DOHH2 (cell line): ENCODE measurements around the gene ACAN.

Experiments used
- H3F3A ChIP-seq: fragments of 200-600 bp; sonication (generic), shearing (Covaris generic); 2 replicates; pipeline ENCODE4 v1.6.0; 2016; ENCODE audit warnings: antibody characterized with exemption, mild to moderate bottlenecking; ENCODE audit not compliant: control insufficient read depth, insufficient read depth
- H3K27ac ChIP-seq: fragments of 200-600 bp; sonication (generic); 2 replicates; pipeline ENCODE4 v1.5.1; 2014; ENCODE audit warnings: low read depth, mild to moderate bottlenecking, low read length, moderate library complexity
- H3K27me3 ChIP-seq: fragments of 200-600 bp; sonication (generic); 2 replicates; pipeline ENCODE4 v1.6.1; 2014; ENCODE audit warnings: mild to moderate bottlenecking, low read length, mixed read lengths; ENCODE audit not compliant: control insufficient read depth
- H3K36me3 ChIP-seq: fragments of 200-600 bp; sonication (generic); 2 replicates; pipeline ENCODE4 v1.6.1; 2014; ENCODE audit warnings: mild to moderate bottlenecking, low read length, moderate library complexity, mixed read lengths; ENCODE audit not compliant: control insufficient read depth
- H3K4me1 ChIP-seq: fragments of 200-600 bp; sonication (generic); 2 replicates; pipeline ENCODE4 v1.6.1; 2014; ENCODE audit warnings: mild to moderate bottlenecking, low read length, mixed read lengths; ENCODE audit not compliant: control insufficient read depth
- H3K4me2 ChIP-seq: fragments of 200-600 bp; sonication (generic); 2 replicates; pipeline ENCODE4 v1.6.0; 2014; ENCODE audit warnings: mild to moderate bottlenecking, low read length, moderate library complexity
- H3K4me3 ChIP-seq: fragments of 200-600 bp; sonication (generic); 2 replicates; pipeline ENCODE4 v1.5.1; 2014; ENCODE audit warnings: mild to moderate bottlenecking, low read length, mixed read lengths
- H3K79me2 ChIP-seq: fragments of 200-600 bp; sonication (generic); 2 replicates; pipeline ENCODE4 v1.6.1; 2014; ENCODE audit warnings: mild to moderate bottlenecking, low read length, mixed read lengths; ENCODE audit not compliant: control insufficient read depth
- H3K9me2 ChIP-seq: fragments of 200-600 bp; sonication (generic); replicated peaks from 2 replicates; pipeline ENCODE4 v1.6.1; 2014; ENCODE audit warnings: mild to moderate bottlenecking, low read length, mixed read lengths; ENCODE audit not compliant: control insufficient read depth
- H3K9me3 ChIP-seq: fragments of 200-600 bp; sonication (generic); 2 replicates; pipeline ENCODE4 v1.6.1; 2014; ENCODE audit warnings: antibody characterized with exemption, low read length, mixed read lengths; ENCODE audit not compliant: control insufficient read depth, insufficient read depth
- H4K20me1 ChIP-seq: fragments of 200-600 bp; sonication (generic); 2 replicates; pipeline ENCODE4 v1.6.0; 2014; ENCODE audit warnings: low read depth, mild to moderate bottlenecking, antibody characterized with exemption, low read length, moderate library complexity; ENCODE audit not compliant: control insufficient read depth, insufficient read depth
- CTCF ChIP-seq: fragments of 200-600 bp; sonication (generic); IDR thresholded peaks from one replicate; pipeline ENCODE4 v1.5.1; 2014; ENCODE audit warnings: antibody characterized with exemption, mild to moderate bottlenecking, low read depth, low read length; ENCODE audit not compliant: poor library complexity, severe bottlenecking
- EZH2phosphoT487 ChIP-seq: fragments of 200-600 bp; sonication (generic); IDR thresholded peaks from 2 replicates; pipeline ENCODE4 v1.6.1; 2017; ENCODE audit warnings: borderline replicate concordance, mild to moderate bottlenecking, antibody characterized with exemption, low read length, moderate library complexity, mixed read lengths

ACAN gene

GRCh38 chr15:88799341-88799740 is 3.9 kb upstream of the ACAN start:
- no peaks in the 10 kb centered on the region for H3K9me3 ChIP-seq
- no peaks in the 10 kb centered on the region for H3K36me3 ChIP-seq
- no peak for TF ChIP-seq EZH2phosphoT487
- no peak for TF ChIP-seq CTCF
- no peaks in the 10 kb centered on the region for H3K9me2 ChIP-seq
- H3K4me3 ChIP-seq = no peak overlapping the region
- H3K27ac ChIP-seq = no peak overlapping the region
- no peaks in the 10 kb centered on the region for H3K79me2 ChIP-seq
- H4K20me1 ChIP-seq = no peaks in the 10 kb centered on the region
- H3K4me1 ChIP-seq = no peaks in the 10 kb centered on the region
- peaks cover 57% of the 10 kb centered on the region for H3K27me3 ChIP-seq
- H3K4me2 ChIP-seq = no peak overlapping the region
- no peaks in the 10 kb centered on the region for H3F3A ChIP-seq

GRCh38 chr15:88800026-88800425 is 3.2 kb upstream of the ACAN start:
- Histone ChIP-seq H4K20me1 (no peaks in the 10 kb centered on the region), H3K9me2 (no peaks in the 10 kb centered on the region), H3K27ac (no peak overlapping the region), H3K27me3 (peaks cover 64% of the 10 kb centered on the region), H3K79me2 (no peaks in the 10 kb centered on the region), H3K4me2 (no peak overlapping the region), H3K9me3 (no peaks in the 10 kb centered on the region), H3K4me1 (no peaks in the 10 kb centered on the region), H3K4me3 (no peak overlapping the region), H3F3A (no peaks in the 10 kb centered on the region), H3K36me3 (no peaks in the 10 kb centered on the region)
- TF ChIP-seq EZH2phosphoT487 (no peak), CTCF (no peak)

- H3F3A ChIP-seq = no peaks in the 10 kb centered on the region
These were observed 2.5 kb upstream of the ACAN start for GRCh38 chr15:88800738-88801137.

More at GRCh38 chr15:88800738-88801137, 2.5 kb upstream of the ACAN start:
- Histone ChIP-seq H3K36me3 (no peaks in the 10 kb centered on the region), H3K9me2 (no peaks in the 10 kb centered on the region), H3K9me3 (no peaks in the 10 kb centered on the region), H3K4me2 (no peak overlapping the region), H3K4me3 (no peak overlapping the region), H4K20me1 (no peaks in the 10 kb centered on the region), H3K27ac (no peak overlapping the region), H3K79me2 (no peaks in the 10 kb centered on the region), H3K4me1 (no peaks in the 10 kb centered on the region), H3K27me3 (peaks cover 68% of the 10 kb centered on the region)
- TF ChIP-seq EZH2phosphoT487 = no peak
- TF ChIP-seq CTCF = no peak
